K562 (cell line): Measurements from ENCODE around the gene PLXNA2. TPM values are rescaled to one million over a fixed set of nuclear protein-coding genes. Genes with fewer than 3 reads are reported as not detected.

Source experiments
- ATAC-seq: fragments of 200-7000 bp; cut with Tn5 transposase; 3 replicates; pipeline ENCODE4 v1.9.1; 2020; ENCODE audit warnings: moderate library complexity
- BruUV-seq: library from RNA; stranded (reverse); fragments of 400-500 nt; replicated peaks from 2 replicates; lab custom pipeline; 2021; lab: Mats Ljungman, UMichigan
- CTCF ChIA-PET: fragments of 300-600 bp; formaldehyde crosslinking; extraction: SDS; loops from one replicate; lab custom pipeline; 2021; ENCODE audit warnings: low intra/inter-chr PET ratio; lab: Yijun Ruan, JAX
- POLR2A ChIA-PET: fragments of 300-600, 350-650 bp; sonication (Branson Sonifier 250); formaldehyde crosslinking; extraction: SDS; loops from one replicate; lab custom pipeline; 2021; ENCODE audit warnings: antibody characterized with exemption, inconsistent platforms; lab: Yijun Ruan, JAX
- DNase-seq, 4 experiments: peaks; one replicate each; pipeline versions ENCODE4 v3.0.0 to v3.0.0-alpha.2; 2011 to 2018; ENCODE audit warnings: low spot score in 3 of 4, mixed read lengths in 3 of 4; ENCODE audit errors: extremely low read depth in 1 of 4
- FAIRE-seq: peaks from 2 replicates; lab custom pipeline; 2011; peaks lifted over from hg19 to GRCh38; lab: Jason Lieb, UNC
- H2AFZ ChIP-seq: 2 replicates; pipeline ENCODE4 v1.6.0; 2011; ENCODE audit warnings: low read depth, low read length, control low read depth, inconsistent platforms
- H3K27ac ChIP-seq: fragments of 200-600 bp; 3 replicates; pipeline ENCODE4 v1.8.0; 2011; ENCODE audit warnings: low read depth, mild to moderate bottlenecking, control low read depth, inconsistent platforms, low read length, moderate library complexity, mixed read lengths; ENCODE audit errors: extremely low read depth
- H3K27me3 ChIP-seq, 2 experiments: fragments of 300-600 bp in 1 of 2; 2 replicates in 1 of 2; 3 replicates in 1 of 2; pipeline versions ENCODE4 v1.6.0 to v1.8.0; 2011; ENCODE audit warnings: inconsistent platforms in 2 of 2, low read length in 2 of 2, mild to moderate bottlenecking in 1 of 2, mixed read lengths in 1 of 2, moderate library complexity in 1 of 2; ENCODE audit not compliant: control insufficient read depth in 2 of 2, insufficient read depth in 2 of 2
- H3K36me3 ChIP-seq: fragments of 300-600 bp; 3 replicates; pipeline ENCODE4 v1.8.0; 2011; ENCODE audit warnings: mild to moderate bottlenecking, low read length, inconsistent platforms; ENCODE audit not compliant: control insufficient read depth, insufficient read depth
- H3K4me1 ChIP-seq, 2 experiments: fragments of 200-600 bp in 1 of 2; replicated peaks in 1 of 2; 2 replicates in 1 of 2; 3 replicates in 1 of 2; pipeline versions ENCODE4 v1.5.1 to v1.8.0; 2011; ENCODE audit warnings: inconsistent platforms in 2 of 2, low read length in 2 of 2, mild to moderate bottlenecking in 1 of 2, mixed read lengths in 1 of 2, moderate library complexity in 1 of 2; ENCODE audit not compliant: control insufficient read depth in 2 of 2, insufficient read depth in 2 of 2
- H3K4me2 ChIP-seq: 2 replicates; pipeline ENCODE4 v1.6.1; 2011; ENCODE audit warnings: low read length, control low read depth, inconsistent platforms, mixed read lengths; ENCODE audit not compliant: insufficient read depth
- H3K4me3 ChIP-seq: fragments of 200-600 bp; sonication (generic), shearing (Covaris generic); 2 replicates; pipeline ENCODE4 v1.5.1; 2016; ENCODE audit warnings: control low read depth, inconsistent platforms
- H3K79me2 ChIP-seq: fragments of 200-600 bp; 3 replicates; pipeline ENCODE4 v1.8.0; 2011; ENCODE audit warnings: low read length, inconsistent platforms; ENCODE audit not compliant: control insufficient read depth, insufficient read depth
- H3K9ac ChIP-seq, 2 experiments: 2 replicates each; pipeline versions ENCODE4 v1.6.0 to v1.6.1; 2011; ENCODE audit warnings: low read depth in 2 of 2, low read length in 2 of 2, control low read depth in 1 of 2, inconsistent platforms in 1 of 2, mild to moderate bottlenecking in 1 of 2, mixed read lengths in 1 of 2; ENCODE audit not compliant: insufficient read depth in 1 of 2
- H3K9me1 ChIP-seq: one replicate; pipeline ENCODE4 v1.6.0; 2011; ENCODE audit warnings: inconsistent platforms, mild to moderate bottlenecking, low read length, moderate library complexity; ENCODE audit not compliant: control insufficient read depth, insufficient read depth
- H3K9me3 ChIP-seq: replicated peaks from 2 replicates; pipeline ENCODE4 v1.5.1; 2011; ENCODE audit warnings: low read depth, low read length, inconsistent platforms; ENCODE audit not compliant: control insufficient read depth, insufficient read depth
- H4K20me1 ChIP-seq: replicated peaks from 2 replicates; pipeline ENCODE4 v1.6.1; 2011; ENCODE audit warnings: low read length, inconsistent platforms, mixed read lengths; ENCODE audit not compliant: control insufficient read depth, insufficient read depth
- ADNP ChIP-seq: fragments of 200-800 bp; sonication (Bioruptor generic); IDR thresholded peaks from 2 replicates; pipeline ENCODE4 v1.6.1; 2016; ENCODE audit warnings: missing genetic modification characterization, missing compliant biosample characterization
- ARNT ChIP-seq, 2 experiments: fragments of 450-650 bp; IDR thresholded peaks; 2 replicates each; pipeline ENCODE4 v1.6.1; 2016; ENCODE audit warnings: mild to moderate bottlenecking in 1 of 2
- E2F6 ChIP-seq, 2 experiments: IDR thresholded peaks; 2 replicates each; pipeline ENCODE4 v1.6.1; 2011; ENCODE audit warnings: borderline replicate concordance in 1 of 2, control low read depth in 1 of 2, low read depth in 1 of 2, low read length in 1 of 2, mild to moderate bottlenecking in 1 of 2, mixed read lengths in 1 of 2, moderate library complexity in 1 of 2; ENCODE audit not compliant: insufficient read depth in 1 of 2, insufficient read length in 1 of 2, poor library complexity in 1 of 2, severe bottlenecking in 1 of 2; ENCODE audit errors: extremely low read depth in 1 of 2
- ETV6 ChIP-seq, 3 experiments: fragments of 150-350 bp in 1 of 3; sonication (generic) in 1 of 3; formaldehyde crosslinking in 1 of 3; IDR thresholded peaks; 2 replicates each; pipeline versions ENCODE4 v1.6.1 to v1.8.0; 2014 to 2022; ENCODE audit warnings: borderline replicate concordance in 2 of 3, low read depth in 2 of 3, antibody characterized with exemption in 1 of 3, low read length in 1 of 3, mild to moderate bottlenecking in 1 of 3, missing genetic modification reagents in 1 of 3
- HDAC2 ChIP-seq: fragments of 450-650 bp; IDR thresholded peaks from 2 replicates; pipeline ENCODE4 v1.6.1; 2016; ENCODE audit warnings: mild to moderate bottlenecking
- L3MBTL2 ChIP-seq: fragments of 450-650 bp; IDR thresholded peaks from 2 replicates; pipeline ENCODE4 v1.6.1; 2016; ENCODE audit warnings: mild to moderate bottlenecking, moderate library complexity
- POLR2AphosphoS2 ChIP-seq: IDR thresholded peaks from 2 replicates; pipeline ENCODE4 v1.6.1; 2012; ENCODE audit warnings: low read length, improper control_type of control experiment
- SIX5 ChIP-seq, 2 experiments: IDR thresholded peaks; 2 replicates each; pipeline ENCODE4 v1.6.1; 2011; ENCODE audit warnings: low read length in 2 of 2, borderline replicate concordance in 1 of 2, low read depth in 1 of 2, mild to moderate bottlenecking in 1 of 2, moderate library complexity in 1 of 2; ENCODE audit not compliant: insufficient read depth in 1 of 2
- SLC30A9 ChIP-seq: fragments of 250-450 bp; sonication (Bioruptor Pico); IDR thresholded peaks from 2 replicates; pipeline ENCODE4 v1.8.0; 2022; ENCODE audit warnings: mild to moderate bottlenecking, moderate library complexity
- SMAD3 ChIP-seq: fragments of 450-650 bp; formaldehyde crosslinking; conservative IDR thresholded peaks from 2 replicates; pipeline ENCODE4 v1.4.0; 2020; ENCODE audit warnings: mild to moderate bottlenecking
- SP1 ChIP-seq: sonication (generic); formaldehyde crosslinking; IDR thresholded peaks from 2 replicates; pipeline ENCODE4 v1.8.1; 2022; ENCODE audit warnings: mild to moderate bottlenecking, missing genetic modification reagents
- TFAP4 ChIP-seq: sonication (generic); formaldehyde crosslinking; IDR thresholded peaks from 2 replicates; pipeline ENCODE4 v1.8.0; 2022; ENCODE audit warnings: missing genetic modification reagents, mild to moderate bottlenecking, moderate library complexity, borderline replicate concordance
- TGIF2 ChIP-seq: sonication (generic); formaldehyde crosslinking; IDR thresholded peaks from 2 replicates; pipeline ENCODE4 v1.8.1; 2022; ENCODE audit warnings: mild to moderate bottlenecking, missing genetic modification reagents, moderate library complexity
- UBTF ChIP-seq, 2 experiments: IDR thresholded peaks; 2 replicates each; pipeline ENCODE4 v1.6.1; 2012; ENCODE audit warnings: improper control_type of control experiment in 2 of 2, low read depth in 2 of 2, low read length in 2 of 2, borderline replicate concordance in 1 of 2
- VEZF1 ChIP-seq: fragments of 200-800 bp; sonication (Bioruptor generic); IDR thresholded peaks from 2 replicates; pipeline ENCODE4 v1.6.1; 2017; ENCODE audit warnings: missing genetic modification characterization, missing compliant biosample characterization
- ZKSCAN3 ChIP-seq: fragments of 250-450 bp; sonication (Bioruptor Pico); IDR thresholded peaks from 2 replicates; pipeline ENCODE4 v1.4.0; 2020
- WGBS: fragments of 100-300 bp; shearing (Covaris generic); methylation state at CpG from one replicate; pipeline ENCODE4 v1.1.6; 2016; ENCODE audit warnings: low coverage, mixed read lengths; ENCODE audit not compliant: insufficient coverage; ENCODE audit errors: missing lambda C conversion rate; 5-methylcytosine and 5-hydroxymethylcytosine counted together
- in situ Hi-C: fragments of 300-500 bp; cut with MboI; formaldehyde crosslinking; loops from 4 replicates; pipeline ENCODE4 v1.15.0; 2018; ENCODE audit warnings: inconsistent platforms, mixed read lengths
- intact Hi-C: fragments of 100-400 bp; cut with micrococcal nuclease; formaldehyde crosslinking; loops from 2 replicates; pipeline ENCODE4 v1.14.2; 2022
- polyA plus RNA-seq, 8 experiments: library from polyadenylated mRNA; depleted of rRNA in 4 of 8; stranded (reverse) in 5 of 8; unstranded in 3 of 8; fragments of >200 nt; fragmentation: Nextera tagmentation in 2 of 8; fragmentation: Illumina TruSeq in 1 of 8; extraction: Ambion mirVana in 2 of 8; extraction: Trizol in 1 of 8; gene quantifications; 2 replicates each; pipeline versions ENCODE4 v1.2.1 to v1.2.3, GENCODE V29; 2011 to 2014; ENCODE audit warnings: inconsistent platforms in 1 of 8, missing spikeins in 1 of 8
- total RNA-seq, 7 experiments: library from RNA; depleted of rRNA in 6 of 7; stranded (reverse); fragments of >200 nt in 6 of 7; fragmentation: Illumina TruSeq in 2 of 7; extraction: Trizol in 2 of 7; gene quantifications; 2 replicates each; pipeline versions ENCODE4 v1.2.1 to v1.2.3, GENCODE V29; 2011 to 2021; ENCODE audit warnings: low replicate concordance in 1 of 7

Gene PLXNA2
- total and polyA plus RNA-seq, 9 of the 15 experiments (the other 6 are each of a cell fraction or from before 2014, with no cell fraction given): 0.01 to 1.3 (median 0.32) TPM

- Histone ChIP-seq H3K4me3 (no peak overlapping the region), H3K4me2 (no peak overlapping the region), H3K27ac (no peak overlapping the region), H2AFZ (no peak overlapping the region), H3K9me3 (no peaks in the 10 kb centered on the region), H3K4me1 (peaks cover 33 to 41% of the 10 kb centered on the region in 2 experiments), H3K79me2 (no peaks in the 10 kb centered on the region), H3K9me1 (no peaks in the 10 kb centered on the region), H3K36me3 (no peaks in the 10 kb centered on the region), H3K27me3 (no peaks in the 10 kb centered on the region), H4K20me1 (no peaks in the 10 kb centered on the region), H3K9ac (no peak overlapping the region)
- FAIRE-seq (no peak), ATAC-seq (no peak), DNase-seq (no peak)
- ChIA-PET CTCF (no interaction called here), POLR2A (no interaction called here)
- intact Hi-C loops (loop anchor here (5.0 kb wide), 1 partner anchor 48 kb away; no protein-coding TSS in a partner anchor), in situ Hi-C loops (no loop called here)
- 56% methylated on average over 7 of the region's 7 CpGs for WGBS
- no TSS peak for BruUV-seq
- TF ChIP-seq ZKSCAN3 (CRISPR knock-in tag) (no peak), SLC30A9 (CRISPR knock-in tag) (no peak), TGIF2 (CRISPR knock-in tag) (no peak), ADNP (no peak), SIX5 (IDR thresholded peaks at IDR 0.05; ENCODE audit: borderline replicate concordance in 1 of 2, insufficient read depth in 1 of 2, low read depth in 1 of 2, low read length in 2 of 2) (no peak), HDAC2 (no peak), VEZF1 (CRISPR knock-in tag) (0 out of 2 replicates have a peak, but pooled peaks have one; percentile 3), E2F6 (IDR thresholded peaks at IDR 0.05; ENCODE audit: borderline replicate concordance in 1 of 2, extremely low read depth in 1 of 2, insufficient read depth in 1 of 2, insufficient read length in 1 of 2, low read depth in 1 of 2, low read length in 1 of 2, poor library complexity in 1 of 2, severe bottlenecking in 1 of 2) (peak in 1 of 2 experiments; percentile 29), L3MBTL2 (0 out of 2 replicates have a peak, but pooled peaks have one; percentile 33), ETV6 (IDR thresholded peaks at IDR 0.05; ENCODE audit: borderline replicate concordance in 1 of 2, low read depth in 2 of 2, low read length in 1 of 2) (no peak), ETV6 (CRISPR knock-in tag; IDR thresholded peaks at IDR 0.05; ENCODE audit: borderline replicate concordance) (no peak), POLR2AphosphoS2 (no peak), ARNT (IDR thresholded peaks at IDR 0.05) (no peak), UBTF (IDR thresholded peaks at IDR 0.05; ENCODE audit: borderline replicate concordance in 1 of 2, low read depth in 2 of 2, low read length in 2 of 2) (no peak), TFAP4 (no peak), SMAD3 (no peak), SP1 (CRISPR knock-in tag) (no peak)
Measured at GRCh38 chr1:208179961-208180409, 64.2 kb downstream of the PLXNA2 start.
